ENCODE measurements around the gene PXT1.

PXT1 gene

GRCh38 chr6:36479256-36479655 is 36.6 kb upstream of the PXT1 start:
- TF ChIP-seq, protein P1, sequence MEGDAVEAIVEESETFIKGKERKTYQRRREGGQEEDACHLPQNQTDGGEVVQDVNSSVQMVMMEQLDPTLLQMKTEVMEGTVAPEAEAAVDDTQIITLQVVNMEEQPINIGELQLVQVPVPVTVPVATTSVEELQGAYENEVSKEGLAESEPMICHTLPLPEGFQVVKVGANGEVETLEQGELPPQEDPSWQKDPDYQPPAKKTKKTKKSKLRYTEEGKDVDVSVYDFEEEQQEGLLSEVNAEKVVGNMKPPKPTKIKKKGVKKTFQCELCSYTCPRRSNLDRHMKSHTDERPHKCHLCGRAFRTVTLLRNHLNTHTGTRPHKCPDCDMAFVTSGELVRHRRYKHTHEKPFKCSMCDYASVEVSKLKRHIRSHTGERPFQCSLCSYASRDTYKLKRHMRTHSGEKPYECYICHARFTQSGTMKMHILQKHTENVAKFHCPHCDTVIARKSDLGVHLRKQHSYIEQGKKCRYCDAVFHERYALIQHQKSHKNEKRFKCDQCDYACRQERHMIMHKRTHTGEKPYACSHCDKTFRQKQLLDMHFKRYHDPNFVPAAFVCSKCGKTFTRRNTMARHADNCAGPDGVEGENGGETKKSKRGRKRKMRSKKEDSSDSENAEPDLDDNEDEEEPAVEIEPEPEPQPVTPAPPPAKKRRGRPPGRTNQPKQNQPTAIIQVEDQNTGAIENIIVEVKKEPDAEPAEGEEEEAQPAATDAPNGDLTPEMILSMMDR (IDR thresholded peaks at IDR 0.05; ENCODE audit: low read depth, low read length): no peak
- H3K4me3 ChIP-seq (ENCODE audit: low read depth, low read length): no peak overlapping the region

DNA sequence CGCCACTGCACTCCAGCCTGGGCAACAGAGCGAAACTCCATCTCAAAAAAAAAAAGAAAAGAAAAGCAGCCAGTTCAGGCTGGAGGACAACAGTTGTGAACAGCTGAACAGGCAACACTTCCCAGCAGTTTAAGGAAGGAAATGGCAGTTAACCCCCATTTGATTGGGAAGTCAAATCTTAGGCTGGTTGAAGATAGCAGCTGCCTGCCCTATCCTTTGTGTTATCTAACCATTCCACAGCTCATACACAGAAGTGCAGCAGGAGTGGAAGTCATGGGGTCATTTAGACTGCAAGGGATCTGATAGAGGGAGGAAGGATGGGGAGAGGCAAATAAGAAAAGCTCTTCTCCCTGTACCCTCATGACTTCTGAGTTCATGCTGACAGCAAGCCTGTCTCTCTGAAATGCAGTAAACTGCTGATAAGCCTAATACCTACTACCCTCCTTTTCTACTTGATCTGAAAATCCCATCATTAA is 35.4 kb upstream of the PXT1 start:
- no peak overlapping the region for H3K4me3 ChIP-seq (ENCODE audit: low read depth, low read length)
- TF ChIP-seq, protein P1 (IDR thresholded peaks at IDR 0.05; ENCODE audit: low read depth, low read length): no peak

DNA sequence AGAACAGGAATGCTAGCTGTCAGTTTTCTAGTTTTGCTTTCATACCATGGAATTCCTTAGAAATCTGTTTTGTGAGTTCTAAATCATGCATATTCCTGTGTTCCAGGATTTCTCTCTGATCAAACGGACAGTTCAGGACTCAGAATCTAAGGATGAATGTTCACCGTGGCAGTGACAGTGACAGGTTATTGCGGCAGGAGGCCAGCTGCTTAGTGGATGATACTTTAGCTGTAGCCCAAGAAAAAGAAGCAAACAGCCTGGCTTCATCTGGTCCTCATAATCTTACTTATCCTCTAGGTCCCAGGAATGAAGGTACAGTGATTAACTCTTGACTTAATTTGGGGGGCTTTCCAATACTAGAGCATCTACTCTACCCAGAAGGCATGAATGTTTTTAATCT is 27.3 kb upstream of the PXT1 start:
- TF ChIP-seq, protein P1 (IDR thresholded peaks at IDR 0.05; ENCODE audit: low read depth, low read length): no peak
- H3K4me3 ChIP-seq (ENCODE audit: low read depth, low read length): no peak overlapping the region

DNA sequence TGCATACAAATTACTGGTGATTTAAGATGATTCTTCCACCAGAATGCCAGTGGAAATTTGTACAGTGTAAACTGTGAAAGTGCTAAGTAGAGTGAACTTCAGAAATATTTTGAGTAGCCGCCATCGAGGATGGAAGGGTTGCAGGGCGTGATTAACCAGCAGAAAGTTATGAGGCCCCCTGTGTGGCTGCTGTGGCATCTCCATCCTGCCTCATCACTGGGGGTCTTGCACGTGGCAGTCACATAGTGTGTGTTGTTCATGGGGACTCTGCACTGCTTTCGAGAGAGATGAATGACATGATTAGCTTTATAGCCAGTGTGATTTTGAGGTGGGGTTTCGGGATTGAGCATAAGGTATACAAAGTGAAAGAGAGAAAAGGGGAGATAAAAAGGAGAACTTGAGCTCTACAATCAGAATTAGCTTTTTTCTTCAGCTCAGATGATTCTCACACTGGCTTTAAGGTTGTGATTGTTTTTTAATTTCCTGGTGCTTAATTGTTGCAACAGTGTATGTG is 26.6 kb upstream of the PXT1 start:
- no peak overlapping the region for H3K4me3 ChIP-seq (ENCODE audit: low read depth, low read length)
- TF ChIP-seq, protein P1 (IDR thresholded peaks at IDR 0.05; ENCODE audit: low read depth, low read length): no peak

DNA sequence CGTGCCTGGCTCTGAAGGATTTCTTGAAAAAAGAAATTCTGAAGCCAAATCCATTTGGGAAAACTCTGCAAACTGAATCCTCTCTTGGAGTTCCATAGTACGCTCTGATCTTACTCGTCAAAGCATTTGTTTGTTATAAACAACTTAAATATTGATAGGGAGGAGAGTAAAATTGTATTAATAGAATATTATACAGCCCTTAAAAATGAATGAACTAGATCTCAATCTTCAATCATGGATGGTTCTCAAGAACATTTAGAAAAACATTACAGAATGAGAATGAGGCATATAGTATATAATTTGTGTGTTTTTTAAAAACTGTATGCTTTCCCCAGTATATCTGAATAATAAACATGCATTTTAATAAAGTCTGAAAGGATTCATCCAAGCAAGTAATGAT is 25.0 kb upstream of the PXT1 start:
- no peak overlapping the region for H3K4me3 ChIP-seq (ENCODE audit: low read depth, low read length)
- TF ChIP-seq, protein P1 (IDR thresholded peaks at IDR 0.05; ENCODE audit: low read depth, low read length): no peak

DNA sequence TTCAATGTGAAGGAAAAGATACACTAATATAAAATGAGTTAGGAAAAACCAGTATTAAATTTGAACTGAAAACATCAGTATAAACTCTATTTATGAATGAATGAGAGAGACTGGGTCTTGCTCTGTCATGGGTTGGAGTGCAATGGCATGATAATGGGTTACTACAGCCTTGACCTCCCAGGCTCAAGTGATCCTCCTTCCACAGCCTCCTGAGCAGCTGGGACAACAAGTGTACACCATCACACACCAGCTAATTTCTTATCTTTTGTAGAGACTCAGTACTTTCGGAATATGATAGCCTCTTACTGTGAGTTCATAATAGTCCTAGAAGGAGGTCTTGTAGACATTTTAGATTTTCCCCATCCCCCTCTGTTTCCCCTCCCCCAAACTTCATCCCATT is 21.6 kb upstream of the PXT1 start:
- H3K4me3 ChIP-seq (ENCODE audit: low read depth, low read length): no peak overlapping the region
- TF ChIP-seq, protein P1 (IDR thresholded peaks at IDR 0.05; ENCODE audit: low read depth, low read length): no peak

- TF ChIP-seq, protein P1 (IDR thresholded peaks at IDR 0.05; ENCODE audit: low read depth, low read length): no peak
- no peak overlapping the region for H3K4me3 ChIP-seq (ENCODE audit: low read depth, low read length)
Measured at GRCh38 chr6:36463676-36464075, 21.0 kb upstream of the PXT1 start.
